Ascending aorta (tissue), 2 donors: ENCODE results near the gene PDS5B. TPM values are rescaled to one million over a fixed set of nuclear protein-coding genes. Genes with fewer than 3 reads are reported as not detected.

Experiments
- DNase-seq, 2 donors: peaks; one replicate each; pipeline ENCODE4 v3.0.0-alpha.2; 2019; ENCODE audit warnings: low spot score in 2 of 2
- H3K27ac ChIP-seq, 2 donors: fragments of 200-600 bp; sonication (generic); one replicate each; pipeline ENCODE4 v1.5.1; 2016 to 2017; ENCODE audit warnings: mild to moderate bottlenecking in 1 of 2
- H3K27me3 ChIP-seq: fragments of 200-600 bp; sonication (generic); one replicate; pipeline ENCODE4 v1.5.1; 2017
- H3K36me3 ChIP-seq, 2 donors: fragments of 200-600 bp; sonication (generic); one replicate each; pipeline ENCODE4 v1.5.1; 2016
- H3K4me1 ChIP-seq, 2 donors: fragments of 200-600 bp; sonication (generic); one replicate each; pipeline ENCODE4 v1.5.1; 2016 to 2017; ENCODE audit warnings: mild to moderate bottlenecking in 1 of 2
- H3K4me3 ChIP-seq, 2 donors: fragments of 200-600 bp; sonication (generic); one replicate each; pipeline ENCODE4 v1.5.1; 2016 to 2017; ENCODE audit warnings: mild to moderate bottlenecking in 1 of 2
- H3K9me3 ChIP-seq, 2 donors: fragments of 200-600 bp; sonication (generic); one replicate each; pipeline ENCODE4 v1.5.1; 2016
- CTCF ChIP-seq, 3 experiments: fragments of 200-600 bp in 2 of 3; fragments of 450-650 bp in 1 of 3; sonication (generic) in 2 of 3; IDR thresholded peaks; one replicate each; pipeline ENCODE4 v1.5.1; 2016 to 2019; ENCODE audit warnings: antibody characterized with exemption in 3 of 3, mild to moderate bottlenecking in 1 of 3, moderate library complexity in 1 of 3
- intact Hi-C: fragments of 100-400 bp; cut with DNase I; formaldehyde crosslinking; loops from one replicate; pipeline ENCODE4 v1.15.1; 2023
- total RNA-seq: library from RNA; depleted of rRNA; stranded (reverse); fragments of >200 nt; gene quantifications from one replicate; pipeline ENCODE4 v1.1.0, GENCODE V29; 2016

The PDS5B gene
- total RNA-seq, 1 donor from 2014 or later = 31.0 TPM

- Histone ChIP-seq H3K9me3 (peaks cover 0 to 5% of the 10 kb centered on the region in 2 donors), H3K27me3 (no peaks in the 10 kb centered on the region), H3K4me3 (no peak overlapping the region), H3K36me3 (no peaks in the 10 kb centered on the region), H3K4me1 (no peaks in the 10 kb centered on the region), H3K27ac (no peak overlapping the region)
- no peak for TF ChIP-seq CTCF (IDR thresholded peaks at IDR 0.05)
- intact Hi-C loops = no loop called here
- no peak for DNase-seq
Observed at GRCh38 chr13:32610977-32611376, 24.7 kb downstream of the PDS5B start.

GRCh38 chr13:32616883-32617511 lies 30.7 kb downstream of the PDS5B start:
- H3K27ac ChIP-seq = no peak overlapping the region
- no peaks in the 10 kb centered on the region for H3K36me3 ChIP-seq
- no peak for DNase-seq
- no peaks in the 10 kb centered on the region for H3K4me1 ChIP-seq
- intact Hi-C loops = no loop called here
- TF ChIP-seq CTCF (IDR thresholded peaks at IDR 0.05) = no peak
- peaks cover 0 to 8% of the 10 kb centered on the region in 2 donors for H3K9me3 ChIP-seq
- H3K4me3 ChIP-seq = no peak overlapping the region
- no peaks in the 10 kb centered on the region for H3K27me3 ChIP-seq

GRCh38 chr13:32622827-32623226 lies 36.6 kb downstream of the PDS5B start:
- TF ChIP-seq CTCF (IDR thresholded peaks at IDR 0.05) = no peak
- peaks cover 0 to 18% of the 10 kb centered on the region in 2 donors for H3K4me1 ChIP-seq
- H3K27ac ChIP-seq = no peak overlapping the region
- intact Hi-C loops = no loop called here
- H3K27me3 ChIP-seq = no peaks in the 10 kb centered on the region
- no peaks in the 10 kb centered on the region for H3K36me3 ChIP-seq
- DNase-seq = no peak
- peaks cover 6 to 23% of the 10 kb centered on the region in 2 donors for H3K9me3 ChIP-seq
- H3K4me3 ChIP-seq = no peak overlapping the region

GRCh38 chr13:32624441-32624840 lies 38.2 kb downstream of the PDS5B start:
- no peaks in the 10 kb centered on the region for H3K27me3 ChIP-seq
- intact Hi-C loops = no loop called here
- no peak for DNase-seq
- H3K27ac ChIP-seq = peak overlapping the region in 1 of 2 donors; percentile 19
- no peak overlapping the region for H3K4me3 ChIP-seq
- no peaks in the 10 kb centered on the region for H3K36me3 ChIP-seq
- TF ChIP-seq CTCF (IDR thresholded peaks at IDR 0.05) = no peak
- peaks cover 0 to 26% of the 10 kb centered on the region in 2 donors for H3K4me1 ChIP-seq
- peaks cover 6 to 15% of the 10 kb centered on the region in 2 donors for H3K9me3 ChIP-seq

GRCh38 chr13:32627793-32628192 lies 41.5 kb downstream of the PDS5B start:
- H3K27me3 ChIP-seq = no peaks in the 10 kb centered on the region
- peaks cover 2 to 8% of the 10 kb centered on the region in 2 donors for H3K9me3 ChIP-seq
- no peak for DNase-seq
- no peak for TF ChIP-seq CTCF (IDR thresholded peaks at IDR 0.05)
- intact Hi-C loops = no loop called here
- no peak overlapping the region for H3K27ac ChIP-seq
- H3K4me3 ChIP-seq = no peak overlapping the region
- peaks cover 0 to 36% of the 10 kb centered on the region in 2 donors for H3K4me1 ChIP-seq
- H3K36me3 ChIP-seq = no peaks in the 10 kb centered on the region

GRCh38 chr13:32629313-32629712 lies 43.1 kb downstream of the PDS5B start:
- Histone ChIP-seq H3K27me3 (no peaks in the 10 kb centered on the region), H3K9me3 (no peaks in the 10 kb centered on the region), H3K36me3 (no peaks in the 10 kb centered on the region), H3K4me1 (peaks cover 0 to 36% of the 10 kb centered on the region in 2 donors), H3K4me3 (no peak overlapping the region), H3K27ac (no peak overlapping the region)
- no peak for DNase-seq
- no peak for TF ChIP-seq CTCF (IDR thresholded peaks at IDR 0.05)
- intact Hi-C loops = no loop called here
